WTC11 (cell line): ENCODE results near the gene MEIS2.

Experiments
- ATF2 ChIP-seq: sonication (generic); formaldehyde crosslinking; IDR thresholded peaks from 2 replicates; pipeline ENCODE4 v1.8.1; 2022; ENCODE audit warnings: low read depth, missing genetic modification reagents, borderline replicate concordance
- CBFB ChIP-seq: sonication (generic); formaldehyde crosslinking; IDR thresholded peaks from 2 replicates; pipeline ENCODE4 v1.8.1; 2022; ENCODE audit warnings: mild to moderate bottlenecking, low read depth, missing genetic modification reagents
- CTCF ChIP-seq: fragments of 200-600 bp; IDR thresholded peaks from 2 replicates; pipeline ENCODE4 v1.8.0; 2022; ENCODE audit warnings: antibody characterized with exemption
- ESRRA ChIP-seq: sonication (generic); formaldehyde crosslinking; IDR thresholded peaks from 2 replicates; pipeline ENCODE4 v1.8.1; 2022; ENCODE audit warnings: mild to moderate bottlenecking, missing genetic modification reagents, borderline replicate concordance
- ETV6 ChIP-seq: sonication (generic); formaldehyde crosslinking; IDR thresholded peaks from 2 replicates; pipeline ENCODE4 v1.8.1; 2022; ENCODE audit warnings: mild to moderate bottlenecking, missing genetic modification reagents
- MAX ChIP-seq: sonication (generic); formaldehyde crosslinking; IDR thresholded peaks from 2 replicates; pipeline ENCODE4 v1.8.0; 2022; ENCODE audit warnings: mild to moderate bottlenecking, missing genetic modification reagents
- MLX ChIP-seq: sonication (generic); formaldehyde crosslinking; IDR thresholded peaks from 2 replicates; pipeline ENCODE4 v1.8.1; 2023; ENCODE audit warnings: mild to moderate bottlenecking, missing genetic modification reagents, moderate library complexity
- NFE2L1 ChIP-seq: sonication (generic); formaldehyde crosslinking; IDR thresholded peaks from 2 replicates; pipeline ENCODE4 v1.8.1; 2023; ENCODE audit warnings: missing genetic modification reagents
- TCF7 ChIP-seq: sonication (generic); formaldehyde crosslinking; IDR thresholded peaks from 2 replicates; pipeline ENCODE4 v1.8.0; 2022; ENCODE audit warnings: mild to moderate bottlenecking, low read depth, missing genetic modification reagents, moderate library complexity
- ZBTB43 ChIP-seq: sonication (generic); formaldehyde crosslinking; IDR thresholded peaks from 2 replicates; pipeline ENCODE4 v1.8.1; 2023; ENCODE audit warnings: mild to moderate bottlenecking, missing genetic modification reagents
- ZNF121 ChIP-seq: sonication (generic); formaldehyde crosslinking; IDR thresholded peaks from 2 replicates; pipeline ENCODE4 v1.8.0; 2023; ENCODE audit warnings: missing genetic modification reagents
- ZNF138 ChIP-seq: sonication (generic); formaldehyde crosslinking; conservative IDR thresholded peaks from 2 replicates; pipeline ENCODE4 v1.8.1; 2022; ENCODE audit warnings: mild to moderate bottlenecking, moderate library complexity, missing genetic modification reagents
- ZNF281 ChIP-seq: sonication (generic); formaldehyde crosslinking; IDR thresholded peaks from 2 replicates; pipeline ENCODE4 v1.8.0; 2023; ENCODE audit warnings: mild to moderate bottlenecking, missing genetic modification reagents

- TF ChIP-seq ESRRA (CRISPR knock-in tag) (no peak), NFE2L1 (no peak), CTCF (no peak), ATF2 (no peak), MAX (no peak), CBFB (CRISPR knock-in tag) (no peak), ZBTB43 (no peak), ZNF138 (no peak), ZNF281 (CRISPR knock-in tag) (no peak), ZNF121 (CRISPR knock-in tag) (no peak), MLX (no peak), ETV6 (no peak), TCF7 (CRISPR knock-in tag) (no peak)
These were observed 175.3 kb downstream of the MEIS2 start for GRCh38 chr15:36925049-36925448.
